Esophagus squamous epithelium (tissue), 5 donors: ENCODE results near the gene SMAD7. TPM values are rescaled to one million over a fixed set of nuclear protein-coding genes. Genes with fewer than 3 reads are reported as not detected.

Source experiments
- DNase-seq: peaks from one replicate; lab custom pipeline; 2025; lab: John Stamatoyannopoulos, UW
- H3K27ac ChIP-seq, 4 donors: fragments of 200-600 bp; sonication (generic); one replicate each; pipeline ENCODE4 v1.5.1; 2016 to 2019; ENCODE audit warnings: mild to moderate bottlenecking in 1 of 4
- H3K27me3 ChIP-seq, 4 donors: fragments of 200-600 bp; sonication (generic); 1 replicate in 3 of 4; 2 replicates in 1 of 4; pipeline versions ENCODE4 v1.5.1 to v1.6.0; 2017 to 2021; ENCODE audit warnings: antibody characterized with exemption in 1 of 4
- H3K36me3 ChIP-seq, 3 donors: fragments of 200-600 bp; sonication (generic); one replicate each; pipeline ENCODE4 v1.5.1; 2016 to 2019
- H3K4me1 ChIP-seq, 3 donors: fragments of 200-600 bp; sonication (generic); one replicate each; pipeline ENCODE4 v1.5.1; 2017 to 2019
- H3K4me3 ChIP-seq, 4 donors: fragments of 200-600 bp; sonication (generic); 1 replicate in 3 of 4; 2 replicates in 1 of 4; pipeline ENCODE4 v1.5.1; 2016 to 2019; ENCODE audit warnings: mild to moderate bottlenecking in 2 of 4, moderate library complexity in 1 of 4
- H3K9me3 ChIP-seq, 3 donors: fragments of 200-600 bp; sonication (generic); one replicate each; pipeline ENCODE4 v1.5.1; 2016 to 2019
- CTCF ChIP-seq, 6 experiments: fragments of 450-650 bp in 4 of 6; fragments of 200-600 bp in 2 of 6; sonication (generic) in 2 of 6; IDR thresholded peaks; one replicate each; pipeline ENCODE4 v1.5.1; 2016 to 2019; ENCODE audit warnings: antibody characterized with exemption in 6 of 6, mild to moderate bottlenecking in 4 of 6, moderate library complexity in 4 of 6
- POLR2A ChIP-seq, 4 donors: fragments of 450-650 bp; IDR thresholded peaks; one replicate each; pipeline ENCODE4 v1.6.1; 2017; ENCODE audit warnings: antibody characterized with exemption in 4 of 4, mild to moderate bottlenecking in 4 of 4, moderate library complexity in 3 of 4
- WGBS, 2 donors: methylation state at CpG; one replicate each; pipeline ENCODE4 v1.1.5; 2018; 5-methylcytosine and 5-hydroxymethylcytosine counted together
- intact Hi-C: fragments of 100-400 bp; cut with DNase I; formaldehyde crosslinking; loops from one replicate; pipeline ENCODE4 v1.15.0; 2022
- total RNA-seq, 4 donors: library from RNA; depleted of rRNA; stranded (reverse); fragments of >200 nt; gene quantifications; one replicate each; pipeline ENCODE4 v1.1.0, GENCODE V29; 2016
- donor health status: DM: yes; HTN: yes; CAD: no.

SMAD7 gene
- total RNA-seq, 4 donors from 2014 or later, result 4.2 to 26.5 (median 9.0) TPM

GRCh38 chr18:48979944-48980890 is 29.5 kb upstream of the SMAD7 start:
- no peak overlapping the region for H3K27ac ChIP-seq
- TF ChIP-seq POLR2A (IDR thresholded peaks at IDR 0.05), result no peak
- no peak for TF ChIP-seq CTCF (IDR thresholded peaks at IDR 0.05)
- H3K4me1 ChIP-seq, result peaks cover 4 to 11% (median 11%) of the 10 kb centered on the region in 3 donors
- 74 to 81% methylated on average over 9 to 11 of the region's 11 CpGs for WGBS, 2 donors
- H3K4me3 ChIP-seq, result no peak overlapping the region
- DNase-seq, result no peak
- no peaks in the 10 kb centered on the region for H3K9me3 ChIP-seq
- H3K27me3 ChIP-seq, result peaks cover 0 to 7% (median 0%) of the 10 kb centered on the region in 4 donors
- intact Hi-C loops, result no loop called here
- H3K36me3 ChIP-seq, result no peaks in the 10 kb centered on the region

- H3K27ac ChIP-seq, result no peak overlapping the region
- 87 to 95% methylated on average over 4 to 6 of the region's 9 CpGs for WGBS, 2 donors
- DNase-seq, result no peak
- TF ChIP-seq CTCF (IDR thresholded peaks at IDR 0.05) (no peak), POLR2A (IDR thresholded peaks at IDR 0.05) (no peak)
- H3K27me3 ChIP-seq, result peaks cover 0 to 7% (median 0%) of the 10 kb centered on the region in 4 donors
- no peaks in the 10 kb centered on the region for H3K9me3 ChIP-seq
- intact Hi-C loops, result no loop called here
- H3K36me3 ChIP-seq, result no peaks in the 10 kb centered on the region
- H3K4me3 ChIP-seq, result no peak overlapping the region
- H3K4me1 ChIP-seq, result peaks cover 15 to 32% (median 23%) of the 10 kb centered on the region in 3 donors
These were observed 27.1 kb upstream of the SMAD7 start for GRCh38 chr18:48977914-48978313.

- intact Hi-C loops, result no loop called here
- no peak for DNase-seq
- WGBS, 2 donors, result 2 to 3% methylated on average over 9 to 12 of the region's 119 CpGs
These were observed 25.3 kb upstream of the SMAD7 start for GRCh38 chr18:48975817-48976649.

GRCh38 chr18:48975120-48975816 is 24.5 kb upstream of the SMAD7 start:
- H3K4me1 ChIP-seq, result peaks cover 15 to 32% (median 23%) of the 10 kb centered on the region in 3 donors
- H3K4me3 ChIP-seq, result peak overlapping the region; percentile 74 to 79 (median 78)
- H3K9me3 ChIP-seq, result no peaks in the 10 kb centered on the region
- DNase-seq, result no peak
- H3K36me3 ChIP-seq, result no peaks in the 10 kb centered on the region
- peaks cover 0 to 7% (median 0%) of the 10 kb centered on the region in 4 donors for H3K27me3 ChIP-seq
- intact Hi-C loops, result no loop called here
- peak overlapping the region; percentile 79 to 86 (median 84) for H3K27ac ChIP-seq
- WGBS, 2 donors, result 23 to 36% methylated on average over 6 to 12 of the region's 58 CpGs
- TF ChIP-seq POLR2A (IDR thresholded peaks at IDR 0.05), result peak in 1 of 4 donors; percentile 6
- TF ChIP-seq CTCF (IDR thresholded peaks at IDR 0.05), result no peak

More at GRCh38 chr18:48975817-48976649, 25.3 kb upstream of the SMAD7 start:
- Histone ChIP-seq H3K4me3 (peak overlapping the region; percentile 74 to 79 (median 78)), H3K27me3 (peaks cover 0 to 7% (median 0%) of the 10 kb centered on the region in 4 donors), H3K36me3 (no peaks in the 10 kb centered on the region), H3K4me1 (peaks cover 15 to 32% (median 23%) of the 10 kb centered on the region in 3 donors), H3K9me3 (no peaks in the 10 kb centered on the region), H3K27ac (peak overlapping the region; percentile 79 to 86 (median 84))
- TF ChIP-seq POLR2A (IDR thresholded peaks at IDR 0.05) (peak in 1 of 4 donors; percentile 24), CTCF (IDR thresholded peaks at IDR 0.05) (peak in 1 of 6 experiments; percentile 16)
